Natural killer cell (primary cell): ENCODE results near the gene GRIA3. TPM values are rescaled to one million over a fixed set of nuclear protein-coding genes. Genes with fewer than 3 reads are reported as not detected.

ENCODE experiments used
- ATAC-seq, 3 donors: fragments of 150-1000 bp in 2 of 3; fragments of 200-7000 bp in 1 of 3; cut with Tn5 transposase; 1 replicate in 1 of 3; 2 replicates in 2 of 3; pipeline ENCODE4 v1.10.0; 2021; ENCODE audit warnings: mild to moderate bottlenecking in 2 of 3, moderate library complexity in 2 of 3
- DNase-seq, 2 donors: peaks; one replicate each; pipeline versions ENCODE4 v3.0.0 to v3.0.0-alpha.2; 2013 to 2021; ENCODE audit warnings: mixed read lengths in 1 of 2
- H3K27ac ChIP-seq: one replicate; pipeline ENCODE4 v1.5.1; 2013; ENCODE audit warnings: mild to moderate bottlenecking, low read length
- H3K27me3 ChIP-seq: one replicate; pipeline ENCODE4 v1.6.1; 2013; ENCODE audit warnings: low read length; ENCODE audit not compliant: control insufficient read depth, insufficient read depth
- H3K36me3 ChIP-seq: one replicate; pipeline ENCODE4 v1.6.1; 2013; ENCODE audit warnings: low read length; ENCODE audit not compliant: control insufficient read depth, insufficient read depth
- H3K4me1 ChIP-seq: one replicate; pipeline ENCODE4 v1.6.1; 2013; ENCODE audit warnings: low read length; ENCODE audit not compliant: control insufficient read depth, insufficient read depth
- H3K4me3 ChIP-seq: one replicate; pipeline ENCODE4 v1.5.1; 2013; ENCODE audit warnings: low read length
- H3K9me3 ChIP-seq: one replicate; pipeline ENCODE4 v1.6.1; 2013; ENCODE audit warnings: low read length; ENCODE audit not compliant: control insufficient read depth, insufficient read depth
- H3K27ac Mint-ChIP-seq, 2 donors: one replicate each; pipeline ENCODE4 v1.8.0; 2022; ENCODE audit warnings: mild to moderate bottlenecking in 2 of 2, mixed read lengths in 2 of 2, moderate library complexity in 1 of 2
- H3K27me3 Mint-ChIP-seq, 2 donors: one replicate each; pipeline ENCODE4 v1.8.0; 2022; ENCODE audit warnings: low read depth in 2 of 2, mixed read lengths in 2 of 2
- H3K36me3 Mint-ChIP-seq: one replicate; pipeline ENCODE4 v1.8.0; 2022; ENCODE audit warnings: mixed read lengths
- H3K4me1 Mint-ChIP-seq, 2 donors: one replicate each; pipeline ENCODE4 v1.8.0; 2022; ENCODE audit warnings: mixed read lengths in 2 of 2
- H3K4me3 Mint-ChIP-seq: one replicate; pipeline ENCODE4 v1.8.0; 2022; ENCODE audit warnings: mild to moderate bottlenecking, moderate library complexity, mixed read lengths
- H3K9me3 Mint-ChIP-seq, 2 donors: one replicate each; pipeline ENCODE4 v1.8.0; 2022; ENCODE audit warnings: mixed read lengths in 2 of 2
- WGBS: methylation state at CpG from one replicate; pipeline ENCODE4 v1.1.7; 2013; ENCODE audit warnings: missing lambda C conversion rate; ENCODE audit not compliant: insufficient coverage; 5-methylcytosine and 5-hydroxymethylcytosine counted together
- intact Hi-C: fragments of 100-400 bp; cut with micrococcal nuclease; formaldehyde crosslinking; loops from one replicate; pipeline ENCODE4 v1.14.2; 2022
- total RNA-seq, 4 donors: library from RNA; stranded (reverse); fragments of 120-200 nt in 1 of 4; gene quantifications; one replicate each; pipeline versions ENCODE4 v1.2.3 to v1.2.4, GENCODE V29; 2013 to 2022
- TF ChIP-seq, protein P1 (sequence below): fragments of 200-600 bp; IDR thresholded peaks from one replicate; pipeline ENCODE4 v1.8.0; 2022; ENCODE audit warnings: antibody characterized with exemption

The GRIA3 gene
- total RNA-seq, 3 donors from 2014 or later (not counting 1 experiment from before 2014, with no cell fraction given), result not detected

DNA sequence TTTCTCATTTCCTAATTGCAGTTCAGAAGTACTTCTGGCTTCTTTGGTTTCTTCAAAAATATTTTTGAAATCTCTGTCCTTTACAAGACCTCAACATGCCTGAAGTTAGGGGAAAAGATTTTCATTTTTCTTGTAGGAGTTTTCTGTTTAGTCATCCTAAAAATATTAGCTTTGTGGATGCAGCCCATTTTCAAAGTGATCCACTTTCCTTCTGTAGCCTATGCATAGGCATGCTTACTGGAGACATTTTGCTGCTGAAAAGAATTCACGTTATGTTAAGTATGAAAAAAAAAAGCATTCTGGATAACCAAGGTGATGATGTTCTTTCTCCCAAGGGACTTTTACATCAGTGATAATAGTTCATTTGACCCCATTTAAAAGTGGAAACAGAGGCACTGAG, 303.2 kb downstream of the GRIA3 start:
- intact Hi-C loops, result no loop called here
- no peak overlapping the region for H3K27ac Mint-ChIP-seq
- H3K27me3 ChIP-seq, result no peaks in the 10 kb centered on the region
- H3K27ac ChIP-seq, result no peak overlapping the region
- WGBS, result no CpG with 5 or more reads among the region's 1 CpG
- TF ChIP-seq, protein P1, sequence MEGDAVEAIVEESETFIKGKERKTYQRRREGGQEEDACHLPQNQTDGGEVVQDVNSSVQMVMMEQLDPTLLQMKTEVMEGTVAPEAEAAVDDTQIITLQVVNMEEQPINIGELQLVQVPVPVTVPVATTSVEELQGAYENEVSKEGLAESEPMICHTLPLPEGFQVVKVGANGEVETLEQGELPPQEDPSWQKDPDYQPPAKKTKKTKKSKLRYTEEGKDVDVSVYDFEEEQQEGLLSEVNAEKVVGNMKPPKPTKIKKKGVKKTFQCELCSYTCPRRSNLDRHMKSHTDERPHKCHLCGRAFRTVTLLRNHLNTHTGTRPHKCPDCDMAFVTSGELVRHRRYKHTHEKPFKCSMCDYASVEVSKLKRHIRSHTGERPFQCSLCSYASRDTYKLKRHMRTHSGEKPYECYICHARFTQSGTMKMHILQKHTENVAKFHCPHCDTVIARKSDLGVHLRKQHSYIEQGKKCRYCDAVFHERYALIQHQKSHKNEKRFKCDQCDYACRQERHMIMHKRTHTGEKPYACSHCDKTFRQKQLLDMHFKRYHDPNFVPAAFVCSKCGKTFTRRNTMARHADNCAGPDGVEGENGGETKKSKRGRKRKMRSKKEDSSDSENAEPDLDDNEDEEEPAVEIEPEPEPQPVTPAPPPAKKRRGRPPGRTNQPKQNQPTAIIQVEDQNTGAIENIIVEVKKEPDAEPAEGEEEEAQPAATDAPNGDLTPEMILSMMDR, result no peak
- H3K9me3 ChIP-seq, result no peaks in the 10 kb centered on the region
- H3K4me1 ChIP-seq, result no peaks in the 10 kb centered on the region
- no peaks in the 10 kb centered on the region for H3K36me3 Mint-ChIP-seq
- DNase-seq (no peak), ATAC-seq (no peak)
- no peak overlapping the region for H3K4me3 ChIP-seq
- H3K36me3 ChIP-seq, result no peaks in the 10 kb centered on the region
- no peaks in the 10 kb centered on the region for H3K9me3 Mint-ChIP-seq
- no peak overlapping the region for H3K4me3 Mint-ChIP-seq
- H3K27me3 Mint-ChIP-seq, result peaks cover 5 to 9% of the 10 kb centered on the region in 2 donors
- H3K4me1 Mint-ChIP-seq, result no peaks in the 10 kb centered on the region

DNA sequence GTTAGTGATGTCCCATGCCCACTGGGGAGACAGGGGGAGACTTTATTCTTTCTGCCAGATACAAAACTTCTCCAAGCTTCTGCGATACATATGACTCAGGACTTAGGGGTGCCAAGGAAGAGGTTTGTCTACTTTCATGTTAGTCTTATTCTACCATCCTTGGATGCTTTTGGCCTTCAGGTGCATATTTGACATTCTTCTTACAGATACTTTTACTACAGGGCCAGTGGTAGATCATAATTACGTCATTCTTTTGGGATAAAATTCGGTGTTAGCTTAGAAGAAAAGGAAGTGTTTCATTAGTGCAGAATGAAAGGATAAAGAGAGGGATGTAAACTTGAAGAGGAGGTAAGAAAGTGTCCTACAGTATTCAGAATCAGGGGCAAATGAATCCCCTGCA, 303.6 kb downstream of the GRIA3 start:
- Histone ChIP-seq H3K36me3 (no peaks in the 10 kb centered on the region), H3K4me1 (no peaks in the 10 kb centered on the region), H3K4me3 (no peak overlapping the region), H3K9me3 (no peaks in the 10 kb centered on the region), H3K27me3 (no peaks in the 10 kb centered on the region), H3K27ac (no peak overlapping the region)
- DNase-seq (no peak), ATAC-seq (no peak)
- TF ChIP-seq, protein P1, result no peak
- Mint-ChIP-seq H3K36me3 (no peaks in the 10 kb centered on the region), H3K4me1 (no peaks in the 10 kb centered on the region), H3K27me3 (peaks cover 5 to 7% of the 10 kb centered on the region in 2 donors), H3K9me3 (no peaks in the 10 kb centered on the region), H3K4me3 (no peak overlapping the region), H3K27ac (no peak overlapping the region)
- intact Hi-C loops, result no loop called here
- WGBS, result 90% methylated on average over 3 of the region's 3 CpGs

DNA sequence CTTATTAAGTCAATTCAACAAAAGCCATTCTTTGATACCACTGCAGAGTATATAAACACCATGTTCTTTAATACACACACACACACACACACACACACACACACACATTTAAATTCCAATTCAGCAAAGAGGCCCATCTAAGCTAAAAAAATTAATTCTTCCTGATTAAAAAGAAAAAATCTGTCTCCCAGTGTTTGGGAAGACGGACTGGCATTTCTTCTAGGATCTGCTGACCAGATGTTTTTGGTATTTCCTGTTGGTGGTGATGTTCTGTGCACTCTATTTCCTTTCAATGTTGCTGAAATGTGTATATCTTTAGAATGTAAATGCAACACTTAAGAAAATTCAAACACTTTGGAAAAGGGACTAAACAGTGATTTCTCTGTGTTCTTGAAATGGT, 304.9 kb downstream of the GRIA3 start:
- no peaks in the 10 kb centered on the region for H3K9me3 Mint-ChIP-seq
- 13% methylated on average over 1 of the region's 1 CpG for WGBS
- peaks cover 0 to 5% of the 10 kb centered on the region in 2 donors for H3K27me3 Mint-ChIP-seq
- H3K4me3 ChIP-seq, result no peak overlapping the region
- H3K9me3 ChIP-seq, result no peaks in the 10 kb centered on the region
- H3K4me3 Mint-ChIP-seq, result no peak overlapping the region
- H3K27ac Mint-ChIP-seq, result no peak overlapping the region
- TF ChIP-seq, protein P1, result no peak
- no peaks in the 10 kb centered on the region for H3K36me3 Mint-ChIP-seq
- no peak overlapping the region for H3K27ac ChIP-seq
- intact Hi-C loops, result no loop called here
- no peaks in the 10 kb centered on the region for H3K36me3 ChIP-seq
- no peaks in the 10 kb centered on the region for H3K4me1 Mint-ChIP-seq
- DNase-seq, result no peak
- no peak for ATAC-seq
- no peaks in the 10 kb centered on the region for H3K4me1 ChIP-seq
- H3K27me3 ChIP-seq, result no peaks in the 10 kb centered on the region

DNA sequence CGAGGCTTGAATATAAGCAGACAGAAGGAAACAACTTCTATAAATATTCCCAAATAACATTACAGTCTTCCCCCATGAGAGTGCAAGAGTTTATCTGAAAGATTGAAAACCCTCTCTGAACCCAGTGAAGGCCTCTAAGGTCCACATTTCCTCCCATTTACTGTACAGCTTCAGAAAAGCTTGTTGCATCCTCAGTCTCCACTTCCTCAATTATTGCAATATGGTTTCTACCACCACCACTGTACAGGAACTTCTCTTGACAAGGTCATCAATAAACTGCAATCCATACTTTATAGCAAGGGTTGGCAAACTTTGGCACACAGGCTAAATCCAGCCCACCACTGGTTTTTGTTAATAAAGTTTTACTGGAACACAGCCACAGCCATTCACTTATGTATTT, 309.8 kb downstream of the GRIA3 start:
- TF ChIP-seq, protein P1, result no peak
- H3K9me3 Mint-ChIP-seq, result no peaks in the 10 kb centered on the region
- H3K4me3 Mint-ChIP-seq, result no peak overlapping the region
- intact Hi-C loops, result no loop called here
- H3K27me3 Mint-ChIP-seq, result peaks cover 0 to 5% of the 10 kb centered on the region in 2 donors
- Histone ChIP-seq H3K4me1 (no peaks in the 10 kb centered on the region), H3K27me3 (no peaks in the 10 kb centered on the region), H3K27ac (no peak overlapping the region), H3K9me3 (no peaks in the 10 kb centered on the region), H3K36me3 (no peaks in the 10 kb centered on the region), H3K4me3 (no peak overlapping the region)
- DNase-seq, result no peak
- no peak for ATAC-seq
- H3K36me3 Mint-ChIP-seq, result no peaks in the 10 kb centered on the region
- 44% methylated on average over 1 of the region's 1 CpG for WGBS
- no peak overlapping the region for H3K27ac Mint-ChIP-seq
- no peaks in the 10 kb centered on the region for H3K4me1 Mint-ChIP-seq
